ENCODE measurements around the gene CDC6. TPM values are rescaled to one million over a fixed set of nuclear protein-coding genes. Genes with fewer than 3 reads are reported as not detected.

The CDC6 gene
- total RNA-seq, 3 donors from 2014 or later: 0.29 to 0.98 (median 0.80) TPM

- Histone ChIP-seq H3K4me3 (peak overlapping the region; percentile 7 to 56 (median 13)), H3K4me1 (peaks cover 58 to 77% of the 10 kb centered on the region in 2 donors), H3K9me3 (no peaks in the 10 kb centered on the region), H3K27ac (peak overlapping the region; percentile 81 to 95), H3K36me3 (no peaks in the 10 kb centered on the region), H3K27me3 (no peaks in the 10 kb centered on the region)
- DNase-seq (ENCODE audit: low spot score in 2 of 2): peak; percentile 89 to 94
- TF ChIP-seq CTCF (IDR thresholded peaks at IDR 0.05) (peak in 1 of 3 donors; percentile 17), POLR2AphosphoS5 (IDR thresholded peaks at IDR 0.05) (peak; percentile 82 to 98 (median 96)), POLR2A (IDR thresholded peaks at IDR 0.05) (no peak)
- intact Hi-C loops (cut with DNase I; ENCODE audit: low total_unique reads): no loop called here
Observed at GRCh38 chr17:40331743-40332641, 44.3 kb downstream of the CDC6 start.

- no peaks in the 10 kb centered on the region for H3K9me3 ChIP-seq
- TF ChIP-seq CTCF (IDR thresholded peaks at IDR 0.05) (no peak), POLR2A (IDR thresholded peaks at IDR 0.05) (no peak), POLR2AphosphoS5 (IDR thresholded peaks at IDR 0.05) (no peak)
- peaks cover 46 to 61% of the 10 kb centered on the region in 2 donors for H3K4me1 ChIP-seq
- intact Hi-C loops (cut with DNase I; ENCODE audit: low total_unique reads): no loop called here
- peak overlapping the region; percentile 81 to 86 for H3K27ac ChIP-seq
- no peak overlapping the region for H3K4me3 ChIP-seq
- no peak for DNase-seq (ENCODE audit: low spot score in 2 of 2)
- H3K27me3 ChIP-seq: no peaks in the 10 kb centered on the region
- no peaks in the 10 kb centered on the region for H3K36me3 ChIP-seq
Observed at GRCh38 chr17:40333781-40334448, 46.2 kb downstream of the CDC6 start.

GRCh38 chr17:40335620-40336019 is 47.9 kb downstream of the CDC6 start:
- H3K4me3 ChIP-seq: no peak overlapping the region
- H3K27me3 ChIP-seq: no peaks in the 10 kb centered on the region
- H3K27ac ChIP-seq: peak overlapping the region; percentile 81 to 86
- H3K9me3 ChIP-seq: no peaks in the 10 kb centered on the region
- H3K36me3 ChIP-seq: no peaks in the 10 kb centered on the region
- no peak for DNase-seq (ENCODE audit: low spot score in 2 of 2)
- intact Hi-C loops (cut with DNase I; ENCODE audit: low total_unique reads): no loop called here
- peaks cover 36 to 52% of the 10 kb centered on the region in 2 donors for H3K4me1 ChIP-seq
- TF ChIP-seq POLR2A (IDR thresholded peaks at IDR 0.05) (no peak), CTCF (IDR thresholded peaks at IDR 0.05) (no peak), POLR2AphosphoS5 (IDR thresholded peaks at IDR 0.05) (no peak)

GRCh38 chr17:40337351-40337750 is 49.7 kb downstream of the CDC6 start:
- H3K27ac ChIP-seq: peak overlapping the region; percentile 2 to 29
- TF ChIP-seq POLR2AphosphoS5 (IDR thresholded peaks at IDR 0.05) (no peak), CTCF (IDR thresholded peaks at IDR 0.05) (no peak), POLR2A (IDR thresholded peaks at IDR 0.05) (no peak)
- intact Hi-C loops (cut with DNase I; ENCODE audit: low total_unique reads): no loop called here
- H3K4me1 ChIP-seq: peaks cover 21 to 45% of the 10 kb centered on the region in 2 donors
- no peak for DNase-seq (ENCODE audit: low spot score in 2 of 2)
- H3K9me3 ChIP-seq: no peaks in the 10 kb centered on the region
- H3K27me3 ChIP-seq: no peaks in the 10 kb centered on the region
- no peaks in the 10 kb centered on the region for H3K36me3 ChIP-seq
- no peak overlapping the region for H3K4me3 ChIP-seq

GRCh38 chr17:40338058-40338457 is 50.4 kb downstream of the CDC6 start:
- intact Hi-C loops (cut with DNase I; ENCODE audit: low total_unique reads): no loop called here
- TF ChIP-seq POLR2AphosphoS5 (IDR thresholded peaks at IDR 0.05): no peak
- peak overlapping the region; percentile 2 to 29 for H3K27ac ChIP-seq

More at GRCh38 chr17:40338058-40338457, 50.4 kb downstream of the CDC6 start:
- H3K36me3 ChIP-seq: no peaks in the 10 kb centered on the region
- no peak for DNase-seq (ENCODE audit: low spot score in 2 of 2)
- no peak overlapping the region for H3K4me3 ChIP-seq
- H3K4me1 ChIP-seq: peaks cover 16 to 38% of the 10 kb centered on the region in 2 donors
- H3K9me3 ChIP-seq: no peaks in the 10 kb centered on the region
- no peaks in the 10 kb centered on the region for H3K27me3 ChIP-seq

All from breast epithelium (tissue), 4 donors.